ENCODE data around the gene GAP43.

Gene GAP43

GRCh38 chr3:115628075-115628412 lies 4.7 kb downstream of the GAP43 start:
- Histone ChIP-seq H3K27me3 (replicated peaks; ENCODE audit: control insufficient read depth, insufficient read depth, low read length) (no peaks in the 10 kb centered on the region; the same call in 1 of the 2 replicates), H3K4me3 (replicated peaks; ENCODE audit: low read depth, low read length) (no peak overlapping the region)
- TF ChIP-seq CTCF (IDR thresholded peaks at IDR 0.05; ENCODE audit: insufficient read depth, low read length, poor library complexity, severe bottlenecking), result no peak

GRCh38 chr3:115630850-115631249 lies 7.5 kb downstream of the GAP43 start:
- Histone ChIP-seq H3K36me3 (ENCODE audit: control insufficient read depth, insufficient read depth, low read length) (no peaks in the 10 kb centered on the region), H3K4me3 (replicated peaks; ENCODE audit: low read depth, low read length) (no peak overlapping the region), H3K27me3 (replicated peaks; ENCODE audit: control insufficient read depth, insufficient read depth, low read length) (no peaks in the 10 kb centered on the region)
- TF ChIP-seq CTCF (IDR thresholded peaks at IDR 0.05; ENCODE audit: insufficient read depth, low read length, poor library complexity, severe bottlenecking), result no peak
- no peak for DNase-seq (ENCODE audit: extremely low read depth, insufficient read length)

More at GRCh38 chr3:115628075-115628412, 4.7 kb downstream of the GAP43 start:
- no peak for DNase-seq (ENCODE audit: extremely low read depth, insufficient read length)
- no peaks in the 10 kb centered on the region for H3K36me3 ChIP-seq (ENCODE audit: control insufficient read depth, insufficient read depth, low read length)

GRCh38 chr3:115632026-115632425 lies 8.7 kb downstream of the GAP43 start:
- TF ChIP-seq CTCF (IDR thresholded peaks at IDR 0.05; ENCODE audit: insufficient read depth, low read length, poor library complexity, severe bottlenecking), result no peak
- no peaks in the 10 kb centered on the region for H3K27me3 ChIP-seq (replicated peaks; ENCODE audit: control insufficient read depth, insufficient read depth, low read length)
- no peak for DNase-seq (ENCODE audit: extremely low read depth, insufficient read length)
- H3K36me3 ChIP-seq (ENCODE audit: control insufficient read depth, insufficient read depth, low read length), result no peaks in the 10 kb centered on the region
- H3K4me3 ChIP-seq (replicated peaks; ENCODE audit: low read depth, low read length), result no peak overlapping the region

GRCh38 chr3:115633467-115633866 lies 10.2 kb downstream of the GAP43 start:
- no peak for TF ChIP-seq CTCF (IDR thresholded peaks at IDR 0.05; ENCODE audit: insufficient read depth, low read length, poor library complexity, severe bottlenecking)
- DNase-seq (ENCODE audit: extremely low read depth, insufficient read length), result no peak
- Histone ChIP-seq H3K27me3 (replicated peaks; ENCODE audit: control insufficient read depth, insufficient read depth, low read length) (no peaks in the 10 kb centered on the region), H3K4me3 (replicated peaks; ENCODE audit: low read depth, low read length) (no peak overlapping the region), H3K36me3 (ENCODE audit: control insufficient read depth, insufficient read depth, low read length) (no peaks in the 10 kb centered on the region)

GRCh38 chr3:115634052-115634451 lies 10.7 kb downstream of the GAP43 start:
- TF ChIP-seq CTCF (IDR thresholded peaks at IDR 0.05; ENCODE audit: insufficient read depth, low read length, poor library complexity, severe bottlenecking), result no peak
- Histone ChIP-seq H3K4me3 (replicated peaks; ENCODE audit: low read depth, low read length) (no peak overlapping the region), H3K27me3 (replicated peaks; ENCODE audit: control insufficient read depth, insufficient read depth, low read length) (no peaks in the 10 kb centered on the region), H3K36me3 (ENCODE audit: control insufficient read depth, insufficient read depth, low read length) (no peaks in the 10 kb centered on the region)
- DNase-seq (ENCODE audit: extremely low read depth, insufficient read length), result no peak

GRCh38 chr3:115635406-115635805 lies 12.1 kb downstream of the GAP43 start:
- Histone ChIP-seq H3K27me3 (replicated peaks; ENCODE audit: control insufficient read depth, insufficient read depth, low read length) (no peaks in the 10 kb centered on the region), H3K36me3 (ENCODE audit: control insufficient read depth, insufficient read depth, low read length) (no peaks in the 10 kb centered on the region), H3K4me3 (replicated peaks; ENCODE audit: low read depth, low read length) (no peak overlapping the region)
- no peak for DNase-seq (ENCODE audit: extremely low read depth, insufficient read length)
- no peak for TF ChIP-seq CTCF (IDR thresholded peaks at IDR 0.05; ENCODE audit: insufficient read depth, low read length, poor library complexity, severe bottlenecking)
